ENCODE measurements around the gene NFIA.

The NFIA gene

DNA sequence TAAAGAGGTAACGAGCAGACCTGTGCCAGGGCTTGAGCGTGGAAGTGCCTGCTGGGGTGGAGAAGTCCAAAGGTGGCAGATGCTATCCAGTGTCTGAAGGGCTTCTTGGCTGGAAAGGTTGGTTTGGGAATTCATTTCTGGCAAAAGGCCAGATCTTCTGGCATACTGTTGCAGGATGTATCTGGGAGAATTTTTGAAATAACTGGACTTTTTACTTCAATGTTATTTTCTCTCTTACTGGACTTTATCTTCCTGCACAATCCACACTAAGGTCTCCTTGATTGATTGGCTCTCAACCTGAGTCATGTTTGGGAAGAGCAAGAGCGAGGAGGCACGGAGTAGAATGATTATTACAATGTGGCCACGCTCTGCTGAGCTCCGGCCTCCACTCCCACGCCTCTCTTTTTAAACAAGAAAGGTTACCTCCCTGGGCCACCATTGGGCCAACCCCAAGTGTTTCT lies 364.2 kb downstream of the NFIA start:
- H3K4me3 ChIP-seq, result no peak overlapping the region
- peak overlapping the region in 5 of 21 experiments; percentile 9 to 85 (median 58) for H3K27ac ChIP-seq

- no peak overlapping the region for H3K4me3 ChIP-seq
- peak overlapping the region in 6 of 21 experiments; percentile 9 to 85 (median 65) for H3K27ac ChIP-seq
Measured at GRCh38 chr1:61447106-61447967, 365.0 kb downstream of the NFIA start.

GRCh38 chr1:61447968-61448430 lies 365.6 kb downstream of the NFIA start:
- peak overlapping the region in 7 of 21 experiments; percentile 39 to 85 (median 75) for H3K27ac ChIP-seq
- H3K4me3 ChIP-seq, result no peak overlapping the region

DNA sequence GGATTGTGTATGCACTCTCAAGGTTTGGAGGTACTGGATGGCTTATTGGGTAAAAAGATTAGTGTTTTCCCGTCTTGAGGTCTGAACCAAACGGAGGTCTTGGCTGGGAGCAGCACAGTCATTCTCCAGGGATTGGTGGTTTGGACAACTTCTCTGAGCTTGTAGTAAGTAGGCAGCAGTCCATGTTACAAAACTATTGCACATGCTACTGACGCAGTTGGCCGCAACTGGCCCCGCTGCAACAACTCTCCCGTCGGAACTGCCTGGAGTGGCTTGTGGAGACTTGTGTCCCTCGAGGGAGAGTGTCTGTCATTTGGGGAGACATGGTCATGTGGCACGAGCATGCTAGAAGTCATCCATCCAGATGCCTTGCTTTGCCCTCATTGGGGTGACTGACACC lies 366.6 kb downstream of the NFIA start:
- Histone ChIP-seq H3K4me3 (no peak overlapping the region), H3K27ac (peak overlapping the region in 7 of 21 experiments; percentile 18 to 86 (median 74))

DNA sequence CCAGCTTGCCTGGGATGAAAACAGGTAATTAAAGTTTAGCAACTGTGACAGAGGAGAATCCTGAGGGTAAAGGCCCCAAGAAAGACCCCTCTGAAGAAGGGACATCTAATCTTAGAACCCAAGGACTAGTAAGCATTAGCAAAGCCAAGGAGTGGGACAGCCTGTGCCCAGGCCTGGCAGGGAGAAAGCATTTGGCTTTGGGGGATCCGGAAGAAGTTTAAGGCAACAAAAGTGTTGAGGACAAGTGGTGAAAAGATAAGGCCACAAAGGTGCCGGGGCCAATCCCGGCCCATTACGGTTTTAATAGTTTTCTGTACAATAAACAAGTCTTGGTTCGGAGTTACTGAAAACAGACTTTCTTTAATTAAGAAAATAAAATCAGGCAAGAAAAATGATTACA lies 367.0 kb downstream of the NFIA start:
- Histone ChIP-seq H3K27ac (peak overlapping the region in 9 of 21 experiments; percentile 18 to 86 (median 56)), H3K4me3 (no peak overlapping the region)

DNA sequence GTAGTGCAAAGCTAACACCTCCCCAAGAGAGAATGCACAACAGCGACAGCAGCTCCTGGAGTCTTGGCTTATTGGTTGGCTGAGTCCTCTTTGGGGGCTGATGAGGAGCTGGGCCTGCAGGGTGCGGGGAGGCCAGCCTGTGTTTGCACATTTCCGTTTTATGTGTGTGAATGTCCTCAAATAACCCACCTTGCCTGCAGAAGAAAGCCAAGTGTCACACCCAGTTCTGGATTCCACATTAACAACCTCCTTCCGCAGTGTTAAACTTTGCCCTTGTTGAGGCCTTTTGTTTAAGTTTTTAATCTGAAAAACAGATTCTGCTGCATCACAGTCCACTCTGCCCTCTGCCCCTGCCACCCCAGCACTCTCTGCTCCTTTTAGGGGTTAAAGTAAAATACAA lies 368.1 kb downstream of the NFIA start:
- Histone ChIP-seq H3K27ac (peak overlapping the region in 15 of 21 experiments; percentile 3 to 86 (median 36)), H3K4me3 (no peak overlapping the region)

DNA sequence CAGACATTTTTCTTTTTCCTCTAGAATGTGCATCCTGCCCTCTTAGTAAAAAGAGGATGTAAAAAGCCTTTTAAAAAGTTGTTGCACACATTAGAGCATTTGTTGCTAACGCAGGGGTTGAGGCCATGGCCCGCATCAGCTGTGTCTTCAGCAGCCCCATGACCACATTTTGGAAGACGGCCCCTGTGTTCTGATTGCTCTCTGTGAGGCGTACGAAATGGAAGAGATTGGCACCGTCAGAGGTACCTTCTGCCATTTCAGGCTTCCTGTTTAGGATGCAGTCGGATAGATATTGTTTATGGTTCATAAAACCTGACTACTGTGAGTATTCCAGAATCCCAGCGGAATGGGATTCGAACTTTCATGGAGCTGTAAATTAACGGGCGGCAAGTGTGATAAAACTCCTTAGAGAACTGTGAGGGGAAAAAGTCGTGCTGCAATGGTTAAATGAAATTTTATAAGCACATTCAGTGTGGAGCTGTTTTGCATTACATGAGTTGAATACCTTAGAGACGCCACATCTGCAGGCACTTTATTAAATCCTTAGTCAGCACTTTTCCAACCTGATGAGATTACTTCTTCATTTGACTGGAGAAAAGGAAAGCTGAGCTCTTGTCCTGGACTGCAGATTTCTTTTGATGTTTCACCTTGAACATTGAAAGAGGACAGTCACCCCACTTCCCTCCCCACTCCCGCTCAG lies 368.7 kb downstream of the NFIA start:
- Histone ChIP-seq H3K4me3 (no peak overlapping the region), H3K27ac (peak overlapping the region in 14 of 21 experiments; percentile 3 to 83 (median 33))

DNA sequence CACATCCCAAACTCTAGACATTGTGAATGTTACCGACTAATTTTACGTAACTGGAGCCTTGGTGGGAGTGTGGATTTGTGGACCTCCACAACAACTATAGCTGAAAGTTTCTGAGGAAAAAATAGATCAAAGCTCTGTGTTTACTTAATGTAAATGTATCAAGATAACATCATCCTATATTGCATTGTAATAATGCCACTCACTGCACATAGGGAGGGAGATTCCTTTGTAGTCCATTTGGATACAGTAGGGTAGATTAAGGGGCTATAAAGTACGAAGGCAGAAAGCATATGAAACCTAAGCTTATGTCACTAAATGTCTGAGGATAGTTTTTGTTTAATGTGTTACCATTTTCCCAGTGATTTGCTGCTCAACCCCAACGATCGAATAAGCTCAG lies 369.2 kb downstream of the NFIA start:
- Histone ChIP-seq H3K4me3 (no peak overlapping the region), H3K27ac (peak overlapping the region in 6 of 21 experiments; percentile 8 to 83 (median 72))

- Histone ChIP-seq H3K27ac (peak overlapping the region in 17 of 21 experiments; percentile 9 to 83 (median 65)), H3K4me3 (no peak overlapping the region)
Measured at GRCh38 chr1:61452176-61453035, 370.0 kb downstream of the NFIA start.

DNA sequence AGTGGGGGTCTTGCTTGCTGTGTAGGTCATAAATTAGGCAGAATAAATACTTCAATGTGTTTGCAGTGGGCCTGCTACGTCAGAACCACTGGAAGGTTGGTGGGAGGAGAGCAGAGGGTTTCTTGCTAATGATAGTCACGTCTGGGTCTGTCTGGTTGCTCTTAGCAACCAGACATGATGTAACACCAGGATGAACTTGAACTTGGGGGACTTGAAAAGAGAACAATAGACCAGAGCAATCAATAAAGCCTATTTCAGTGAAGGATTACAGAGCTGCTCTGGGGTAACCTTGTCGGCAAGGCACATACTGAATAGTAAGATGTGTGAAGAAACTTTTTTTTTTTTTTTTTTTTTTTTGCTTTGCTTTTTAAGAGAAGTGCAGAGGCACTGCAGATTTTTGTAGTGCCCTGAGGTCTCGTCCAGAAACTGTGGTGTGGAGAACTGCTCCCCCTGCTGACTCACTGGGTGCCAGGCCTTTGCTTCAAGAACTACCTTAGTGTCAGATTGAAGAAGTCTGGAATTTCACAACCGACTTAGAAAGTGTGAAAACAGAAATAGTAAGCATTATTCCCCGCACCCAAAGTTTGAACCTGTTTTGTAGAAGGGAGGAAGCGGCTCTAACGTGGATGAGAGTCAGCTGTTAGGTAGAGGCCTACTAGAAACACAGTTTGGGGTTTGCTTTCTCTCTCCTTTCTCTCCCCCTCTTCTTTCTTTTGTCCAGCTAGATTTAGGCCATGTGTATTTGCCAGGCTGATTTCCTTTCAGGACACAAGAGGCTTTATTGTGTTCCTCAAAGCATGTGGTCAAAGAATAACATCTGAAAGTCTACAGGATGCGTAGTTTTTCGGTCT lies 371.0 kb downstream of the NFIA start:
- Histone ChIP-seq H3K27ac (peak overlapping the region in 18 of 21 experiments; percentile 35 to 83 (median 66)), H3K4me3 (no peak overlapping the region)

GRCh38 chr1:61455400-61455799 lies 373.0 kb downstream of the NFIA start:
- no peak overlapping the region for H3K27ac ChIP-seq
- H3K4me3 ChIP-seq, result no peak overlapping the region

DNA sequence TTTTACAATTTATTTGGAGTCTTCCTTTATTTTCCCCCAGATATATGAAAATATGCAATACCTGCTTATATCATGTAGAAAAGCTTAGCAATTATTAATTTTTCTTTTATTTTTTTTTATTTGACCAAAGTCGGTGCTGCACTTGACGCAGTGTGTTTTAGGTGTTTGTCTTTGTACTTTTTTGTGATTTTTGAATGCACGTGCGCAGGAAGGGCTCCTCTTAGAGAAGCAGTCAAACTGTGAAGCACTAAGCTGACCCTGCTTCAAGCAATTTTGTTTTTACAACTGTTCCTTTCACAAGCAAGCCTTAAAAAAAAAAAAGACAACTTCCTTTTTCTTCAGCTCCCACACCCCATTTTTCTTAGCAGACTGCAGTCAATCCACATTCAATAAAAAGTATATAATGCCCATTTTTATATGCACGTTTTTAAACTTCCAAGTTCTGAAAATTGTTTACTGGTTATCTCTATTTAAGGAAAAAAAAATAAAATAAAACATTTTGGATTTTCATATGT lies 375.2 kb downstream of the NFIA start:
- no peak overlapping the region for H3K4me3 ChIP-seq
- no peak overlapping the region for H3K27ac ChIP-seq

DNA sequence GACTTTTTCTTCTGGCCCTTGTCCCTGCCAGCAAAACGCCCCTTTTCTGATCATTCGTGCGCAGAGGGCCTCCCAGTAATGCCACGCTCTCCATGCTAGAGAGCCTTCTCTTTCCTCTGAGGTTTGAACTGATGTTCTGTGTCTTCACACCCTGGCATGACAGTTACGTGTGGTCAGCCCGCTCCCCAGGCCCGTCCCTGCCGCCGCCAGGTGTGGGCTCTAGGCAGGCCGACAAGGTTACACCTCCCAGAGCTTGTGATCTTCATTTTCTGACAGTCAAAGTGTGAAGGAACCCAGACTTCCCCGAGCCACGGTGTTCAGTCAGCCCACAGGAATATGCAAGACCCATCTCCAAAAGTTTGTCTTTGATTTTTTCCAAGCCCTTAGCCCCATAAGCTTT lies 377.0 kb downstream of the NFIA start:
- Histone ChIP-seq H3K27ac (no peak overlapping the region), H3K4me3 (no peak overlapping the region)

DNA sequence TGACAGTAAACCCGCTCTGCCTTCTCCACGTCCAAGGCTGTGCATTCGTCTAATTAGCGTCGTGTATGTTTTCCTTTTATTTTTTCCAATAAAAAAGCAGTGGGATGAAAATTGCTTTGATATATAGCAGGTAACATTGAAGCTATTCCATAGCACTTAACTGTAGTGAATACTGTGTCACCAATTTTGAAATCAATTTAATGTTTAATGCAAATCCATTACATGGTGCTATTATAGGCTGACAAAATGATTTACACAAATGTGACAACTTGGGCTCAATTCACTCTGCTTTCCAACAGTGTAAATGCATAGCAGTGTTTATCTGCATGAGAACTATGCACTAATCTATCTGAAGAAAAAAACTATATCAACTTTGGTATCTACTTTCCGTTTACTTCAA lies 377.8 kb downstream of the NFIA start:
- no peak overlapping the region for H3K4me3 ChIP-seq
- no peak overlapping the region for H3K27ac ChIP-seq

GRCh38 chr1:61461406-61462384 lies 379.3 kb downstream of the NFIA start:
- Histone ChIP-seq H3K27ac (no peak overlapping the region), H3K4me3 (no peak overlapping the region)

- Histone ChIP-seq H3K4me3 (no peak overlapping the region), H3K27ac (no peak overlapping the region)
Measured at GRCh38 chr1:61462628-61463027, 380.3 kb downstream of the NFIA start.

GRCh38 chr1:61463220-61463619 lies 380.9 kb downstream of the NFIA start:
- Histone ChIP-seq H3K27ac (no peak overlapping the region), H3K4me3 (no peak overlapping the region)
